SK-N-SH (cell line): ENCODE data around the gene ELAPOR1. TPM values are rescaled to one million over a fixed set of nuclear protein-coding genes. Genes with fewer than 3 reads are reported as not detected.

Experiments
- CTCF ChIA-PET: fragments of 300-600, 350-600 bp; formaldehyde crosslinking; extraction: SDS; loops from one replicate; lab custom pipeline; 2021; lab: Yijun Ruan, JAX
- POLR2A ChIA-PET: fragments of 350-600 bp; sonication (Branson Sonifier 250); formaldehyde crosslinking; extraction: SDS; loops from one replicate; lab custom pipeline; 2020; ENCODE audit warnings: antibody characterized with exemption, inconsistent platforms; lab: Yijun Ruan, JAX
- DNase-seq: peaks from one replicate; pipeline ENCODE4 v3.0.0; 2012
- H2AFZ ChIP-seq: fragments of 200-600 bp; sonication (generic); 2 replicates; pipeline ENCODE4 v1.8.1; 2016; ENCODE audit warnings: antibody characterized with exemption, mild to moderate bottlenecking, low read depth
- H3F3A ChIP-seq: fragments of 200-600 bp; sonication (generic); replicated peaks from 2 replicates; pipeline ENCODE3; 2016; ENCODE audit warnings: antibody characterized with exemption, mild to moderate bottlenecking; ENCODE audit not compliant: insufficient read depth
- H3K27ac ChIP-seq, 2 experiments: fragments of 200-500 bp in 1 of 2; fragments of 200-600 bp in 1 of 2; sonication (Bioruptor generic) in 1 of 2; sonication (generic), shearing (Covaris generic) in 1 of 2; 2 replicates each; pipeline versions ENCODE4 v1.5.1 to v1.6.1; 2014 to 2016; ENCODE audit warnings: low read depth in 2 of 2, inconsistent platforms in 1 of 2, low read length in 1 of 2, mild to moderate bottlenecking in 1 of 2, mixed read lengths in 1 of 2
- H3K27me3 ChIP-seq: fragments of 200-600 bp; sonication (generic), shearing (Covaris generic); 2 replicates; pipeline ENCODE4 v1.6.1; 2016; ENCODE audit warnings: mixed run types; ENCODE audit not compliant: insufficient read depth
- H3K36me3 ChIP-seq, 2 experiments: fragments of 200-500 bp in 1 of 2; fragments of 200-600 bp in 1 of 2; sonication (Bioruptor generic) in 1 of 2; sonication (generic) in 1 of 2; replicated peaks in 1 of 2; 2 replicates each; pipeline versions ENCODE3 to v1.5.1; 2014 to 2016; ENCODE audit warnings: low read length in 1 of 2, mild to moderate bottlenecking in 1 of 2; ENCODE audit not compliant: insufficient read depth in 2 of 2, control insufficient read depth in 1 of 2
- H3K4me1 ChIP-seq, 2 experiments: fragments of 200-500 bp in 1 of 2; fragments of 200-600 bp in 1 of 2; sonication (Bioruptor generic) in 1 of 2; sonication (generic), shearing (Covaris generic) in 1 of 2; 2 replicates each; pipeline versions ENCODE4 v1.5.1 to v1.6.1; 2014 to 2016; ENCODE audit warnings: low read depth in 1 of 2, low read length in 1 of 2, mixed run types in 1 of 2; ENCODE audit not compliant: insufficient read depth in 2 of 2, control insufficient read depth in 1 of 2
- H3K4me2 ChIP-seq: fragments of 200-600 bp; sonication (generic), shearing (Covaris generic); 2 replicates; pipeline ENCODE4 v1.6.1; 2017; ENCODE audit warnings: mixed run types
- H3K4me3 ChIP-seq, 2 experiments: fragments of 200-500 bp in 1 of 2; fragments of 200-600 bp in 1 of 2; sonication (Bioruptor generic) in 1 of 2; sonication (generic), shearing (Covaris generic) in 1 of 2; 2 replicates each; pipeline versions ENCODE4 v1.5.1 to v1.8.1; 2014 to 2016; ENCODE audit warnings: low read depth in 2 of 2, inconsistent platforms in 1 of 2, low read length in 1 of 2, mild to moderate bottlenecking in 1 of 2, mixed read lengths in 1 of 2, moderate library complexity in 1 of 2
- H3K79me2 ChIP-seq: fragments of 200-600 bp; sonication (generic); 2 replicates; pipeline ENCODE4 v1.8.1; 2017; ENCODE audit warnings: mild to moderate bottlenecking; ENCODE audit not compliant: insufficient read depth
- H3K9ac ChIP-seq: fragments of 200-600 bp; sonication (generic); 2 replicates; pipeline ENCODE4 v1.6.1; 2017; ENCODE audit warnings: mixed run types
- H3K9me2 ChIP-seq: fragments of 200-600 bp; sonication (generic); 2 replicates; pipeline ENCODE4 v1.6.1; 2017; ENCODE audit warnings: mixed run types
- H3K9me3 ChIP-seq: fragments of 200-600 bp; sonication (generic); 2 replicates; pipeline ENCODE4 v1.6.1; 2017; ENCODE audit warnings: mixed run types, mild to moderate bottlenecking, moderate library complexity
- H4K20me1 ChIP-seq: fragments of 200-600 bp; sonication (generic); 2 replicates; pipeline ENCODE4 v1.6.1; 2017; ENCODE audit warnings: mild to moderate bottlenecking, mixed run types; ENCODE audit not compliant: insufficient read depth
- CHD2 ChIP-seq: fragments of 150-350 bp; IDR thresholded peaks from 2 replicates; pipeline ENCODE4 v1.6.1; 2018; ENCODE audit warnings: low read length; ENCODE audit not compliant: partially characterized antibody
- ELF1 ChIP-seq: IDR thresholded peaks from 2 replicates; pipeline ENCODE4 v1.4.0; 2012
- EP300 ChIP-seq, 2 experiments: IDR thresholded peaks; 2 replicates each; pipeline versions ENCODE4 v1.4.0 to v1.6.1; 2012; ENCODE audit warnings: borderline replicate concordance in 1 of 2, low read depth in 1 of 2, low read length in 1 of 2
- EZH2phosphoT487 ChIP-seq: fragments of 200-600 bp; sonication (generic); IDR thresholded peaks from 2 replicates; pipeline ENCODE4 v1.6.1; 2017; ENCODE audit warnings: low read depth, mixed run types, mild to moderate bottlenecking, antibody characterized with exemption, moderate library complexity, borderline replicate concordance
- FOSL2 ChIP-seq: IDR thresholded peaks from 2 replicates; pipeline ENCODE4 v1.4.0; 2012; ENCODE audit warnings: low read depth, mild to moderate bottlenecking, moderate library complexity, borderline replicate concordance
- FOXM1 ChIP-seq: IDR thresholded peaks from 2 replicates; pipeline ENCODE4 v1.4.0; 2012; ENCODE audit warnings: low read depth, mild to moderate bottlenecking
- GATA2 ChIP-seq: sonication (generic); formaldehyde crosslinking; IDR thresholded peaks from 2 replicates; pipeline ENCODE4 v1.5.0; 2020; ENCODE audit warnings: mild to moderate bottlenecking, missing genetic modification reagents
- MXI1 ChIP-seq: IDR thresholded peaks from 2 replicates; pipeline ENCODE4 v1.6.1; 2012; ENCODE audit warnings: mild to moderate bottlenecking, low read depth, low read length, improper control_type of control experiment
- NFIC ChIP-seq: IDR thresholded peaks from 2 replicates; pipeline ENCODE4 v1.4.0; 2012; ENCODE audit warnings: borderline replicate concordance
- NRF1 ChIP-seq: IDR thresholded peaks from 2 replicates; pipeline ENCODE4 v1.6.1; 2012; ENCODE audit warnings: low read depth, mild to moderate bottlenecking, low read length
- POLR2AphosphoS5 ChIP-seq: IDR thresholded peaks from 2 replicates; pipeline ENCODE4 v1.6.1; 2012; ENCODE audit warnings: low read depth, low read length
- RAD21 ChIP-seq: IDR thresholded peaks from 2 replicates; pipeline ENCODE4 v1.6.1; 2012; ENCODE audit warnings: mild to moderate bottlenecking, low read length
- RCOR1 ChIP-seq: fragments of 150-350 bp; IDR thresholded peaks from 2 replicates; pipeline ENCODE4 v1.6.1; 2017; ENCODE audit warnings: antibody characterized with exemption, low read length
- RFX5 ChIP-seq: IDR thresholded peaks from 2 replicates; pipeline ENCODE4 v1.6.1; 2012; ENCODE audit warnings: mild to moderate bottlenecking, improper control_type of control experiment, low read length
- RXRA ChIP-seq: IDR thresholded peaks from 2 replicates; pipeline ENCODE4 v1.4.0; 2012; ENCODE audit warnings: low read depth, mild to moderate bottlenecking, borderline replicate concordance
- SIN3A ChIP-seq: IDR thresholded peaks from 2 replicates; pipeline ENCODE4 v1.6.1; 2012; ENCODE audit warnings: low read depth, mild to moderate bottlenecking, low read length, moderate library complexity, borderline replicate concordance
- TAF1 ChIP-seq: IDR thresholded peaks from 2 replicates; pipeline ENCODE4 v1.6.1; 2012; ENCODE audit warnings: low read depth, mild to moderate bottlenecking, low read length, moderate library complexity, borderline replicate concordance
- TEAD4 ChIP-seq: IDR thresholded peaks from 2 replicates; pipeline ENCODE4 v1.4.0; 2012; ENCODE audit warnings: mild to moderate bottlenecking, borderline replicate concordance; ENCODE audit not compliant: insufficient read depth
- WGBS: methylation state at CpG from one replicate; pipeline ENCODE4 v1.1.6; 2017; ENCODE audit warnings: low lambda C conversion rate; 5-methylcytosine and 5-hydroxymethylcytosine counted together
- polyA plus RNA-seq, 3 experiments: library from polyadenylated mRNA; depleted of rRNA; stranded (reverse); fragments of >200 nt; gene quantifications; 2 replicates each; pipeline ENCODE4 v1.2.3, GENCODE V29; 2012
- TF ChIP-seq, protein P1 (sequence below): fragments of 150-350 bp; IDR thresholded peaks from 2 replicates; pipeline ENCODE4 v1.6.1; 2016; ENCODE audit warnings: mild to moderate bottlenecking, low read depth, low read length
- TF ChIP-seq, protein P2 (sequence below): IDR thresholded peaks from 2 replicates; pipeline ENCODE4 v1.4.0; 2012; ENCODE audit warnings: low read depth
- TF ChIP-seq, protein P3 (sequence below): IDR thresholded peaks from 2 replicates; pipeline ENCODE4 v1.4.0; 2012; ENCODE audit warnings: low read depth, borderline replicate concordance
- TF ChIP-seq, protein P4 (sequence below): IDR thresholded peaks from 2 replicates; pipeline ENCODE4; 2012
- TF ChIP-seq, protein P5 (sequence below): fragments of 200-600 bp; sonication (generic); IDR thresholded peaks from 2 replicates; pipeline ENCODE4 v1.6.1; 2017; ENCODE audit warnings: antibody characterized with exemption, mild to moderate bottlenecking, moderate library complexity

ELAPOR1 gene
- polyA plus RNA-seq, 1 of the 3 experiments (the other 2 are of a cell fraction): 1.2 TPM

DNA sequence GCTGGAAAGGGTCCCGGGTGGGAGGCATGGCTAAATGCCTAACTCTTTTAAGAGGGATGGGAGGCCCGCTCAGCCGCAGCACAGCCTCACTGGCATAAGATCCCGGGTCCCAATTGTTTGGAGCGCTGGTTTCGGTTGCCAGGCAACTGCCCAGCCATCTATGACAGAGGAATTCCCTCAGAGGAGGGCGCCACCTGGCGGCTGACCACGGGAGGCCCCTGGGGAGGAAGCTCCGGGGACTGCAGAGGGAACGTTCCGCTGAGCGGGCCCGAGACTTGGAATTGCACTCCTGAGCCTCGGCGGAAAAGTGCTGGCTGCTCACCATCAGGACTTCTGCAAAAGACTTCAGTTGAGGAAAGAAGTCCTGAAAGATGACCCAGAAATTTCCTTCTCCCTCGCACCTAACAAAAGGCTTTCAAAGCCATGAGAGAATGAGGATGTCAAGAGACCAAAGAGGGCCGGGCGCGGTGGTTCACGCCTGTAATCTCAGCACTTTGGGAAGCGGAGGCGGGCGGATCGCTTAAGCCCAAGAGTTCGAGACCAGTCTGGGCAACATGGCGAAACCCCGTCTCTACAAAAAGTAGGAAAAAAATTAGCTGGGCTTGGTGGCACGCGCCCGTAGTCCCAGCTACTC lies 1.1 kb upstream of the ELAPOR1 start (continued):
- TF ChIP-seq, protein P1, sequence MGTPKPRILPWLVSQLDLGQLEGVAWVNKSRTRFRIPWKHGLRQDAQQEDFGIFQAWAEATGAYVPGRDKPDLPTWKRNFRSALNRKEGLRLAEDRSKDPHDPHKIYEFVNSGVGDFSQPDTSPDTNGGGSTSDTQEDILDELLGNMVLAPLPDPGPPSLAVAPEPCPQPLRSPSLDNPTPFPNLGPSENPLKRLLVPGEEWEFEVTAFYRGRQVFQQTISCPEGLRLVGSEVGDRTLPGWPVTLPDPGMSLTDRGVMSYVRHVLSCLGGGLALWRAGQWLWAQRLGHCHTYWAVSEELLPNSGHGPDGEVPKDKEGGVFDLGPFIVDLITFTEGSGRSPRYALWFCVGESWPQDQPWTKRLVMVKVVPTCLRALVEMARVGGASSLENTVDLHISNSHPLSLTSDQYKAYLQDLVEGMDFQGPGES: no peak
- 0 out of 2 replicates have a peak, but pooled peaks have one; percentile 7 for TF ChIP-seq NRF1
- TF ChIP-seq POLR2AphosphoS5: no peak
- TF ChIP-seq, protein P2, sequence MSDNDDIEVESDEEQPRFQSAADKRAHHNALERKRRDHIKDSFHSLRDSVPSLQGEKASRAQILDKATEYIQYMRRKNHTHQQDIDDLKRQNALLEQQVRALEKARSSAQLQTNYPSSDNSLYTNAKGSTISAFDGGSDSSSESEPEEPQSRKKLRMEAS: no peak
- no peak for TF ChIP-seq FOSL2
- peak; percentile 72; the same call in 1 of the 2 replicates for TF ChIP-seq MXI1
- TF ChIP-seq CHD2: peak; percentile 29
- no peak for TF ChIP-seq RFX5
- no peak for TF ChIP-seq RXRA
- TF ChIP-seq SIN3A: peak; percentile 86
- TF ChIP-seq GATA2 (CRISPR knock-in tag): no peak
- TF ChIP-seq, all 33 proteins: peak for 9

DNA sequence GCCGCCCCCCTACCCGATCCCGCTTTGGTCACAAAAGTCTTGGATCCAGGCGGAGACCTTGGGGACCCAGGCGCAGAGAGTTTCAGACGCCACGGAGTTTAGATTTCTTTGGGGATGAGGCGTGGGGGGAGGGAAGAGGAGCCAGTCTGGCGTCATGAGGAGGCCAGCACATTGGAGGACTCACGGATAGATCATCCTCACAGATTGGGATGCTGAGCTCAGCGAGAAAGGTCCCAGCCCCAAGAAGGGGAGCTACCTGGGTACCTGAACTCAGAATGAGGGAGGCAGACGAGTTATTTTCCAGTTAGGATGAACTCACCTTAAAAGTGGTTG lies 393 bp downstream of the ELAPOR1 start:
- ChIA-PET CTCF (interaction anchor here (0.7 to 2.7 kb wide), 8 partner anchors 9 to 418 kb away, joined by 3 to 11 read pairs (median 4); no protein-coding TSS in a partner anchor), POLR2A (interaction anchor here (0.6 to 1.4 kb wide), 3 partner anchors 13 to 39 kb away, joined by 3 to 8 read pairs (median 3); partner anchors contain the start of gene TAF13)
- H3K9me2 ChIP-seq: no peaks in the 10 kb centered on the region
- H3F3A ChIP-seq: no peaks in the 10 kb centered on the region
- H3K36me3 ChIP-seq: no peaks in the 10 kb centered on the region
- H4K20me1 ChIP-seq: no peaks in the 10 kb centered on the region
- H3K9ac ChIP-seq: no peak overlapping the region
- H3K4me3 ChIP-seq: peak overlapping the region; percentile 50 to 68
- peaks cover 4 to 13% of the 10 kb centered on the region in 2 experiments; a peak in 1 of 4 replicates for H3K4me1 ChIP-seq
- H3K9me3 ChIP-seq: no peaks in the 10 kb centered on the region
- peaks cover 16% of the 10 kb centered on the region for H3K27me3 ChIP-seq
- no peak overlapping the region for H3K27ac ChIP-seq
- DNase-seq: no peak
- peak overlapping the region; percentile 78 for H3K4me2 ChIP-seq
- peak overlapping the region; percentile 76 for H2AFZ ChIP-seq
- H3K79me2 ChIP-seq: no peaks in the 10 kb centered on the region
- TF ChIP-seq EZH2phosphoT487: no peak
- TF ChIP-seq RAD21: no peak
- TF ChIP-seq EP300 (IDR thresholded peaks at IDR 0.05; ENCODE audit: borderline replicate concordance in 1 of 2, low read depth in 1 of 2, low read length in 1 of 2): no peak
- no peak for TF ChIP-seq RXRA
- TF ChIP-seq FOXM1: no peak
- TF ChIP-seq, protein P3, sequence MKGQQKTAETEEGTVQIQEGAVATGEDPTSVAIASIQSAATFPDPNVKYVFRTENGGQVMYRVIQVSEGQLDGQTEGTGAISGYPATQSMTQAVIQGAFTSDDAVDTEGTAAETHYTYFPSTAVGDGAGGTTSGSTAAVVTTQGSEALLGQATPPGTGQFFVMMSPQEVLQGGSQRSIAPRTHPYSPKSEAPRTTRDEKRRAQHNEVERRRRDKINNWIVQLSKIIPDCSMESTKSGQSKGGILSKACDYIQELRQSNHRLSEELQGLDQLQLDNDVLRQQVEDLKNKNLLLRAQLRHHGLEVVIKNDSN: no peak
- no peak for TF ChIP-seq CHD2
- no peak for TF ChIP-seq FOSL2
- TF ChIP-seq TEAD4: no peak
- TF ChIP-seq GATA2 (CRISPR knock-in tag): no peak
- TF ChIP-seq, protein P4, sequence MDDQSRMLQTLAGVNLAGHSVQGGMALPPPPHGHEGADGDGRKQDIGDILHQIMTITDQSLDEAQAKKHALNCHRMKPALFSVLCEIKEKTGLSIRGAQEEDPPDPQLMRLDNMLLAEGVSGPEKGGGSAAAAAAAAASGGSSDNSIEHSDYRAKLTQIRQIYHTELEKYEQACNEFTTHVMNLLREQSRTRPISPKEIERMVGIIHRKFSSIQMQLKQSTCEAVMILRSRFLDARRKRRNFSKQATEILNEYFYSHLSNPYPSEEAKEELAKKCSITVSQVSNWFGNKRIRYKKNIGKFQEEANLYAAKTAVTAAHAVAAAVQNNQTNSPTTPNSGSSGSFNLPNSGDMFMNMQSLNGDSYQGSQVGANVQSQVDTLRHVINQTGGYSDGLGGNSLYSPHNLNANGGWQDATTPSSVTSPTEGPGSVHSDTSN: no peak
- TF ChIP-seq MXI1: no peak
- TF ChIP-seq TAF1: no peak
- no peak for TF ChIP-seq RCOR1
- TF ChIP-seq NFIC: no peak
- TF ChIP-seq, protein P5, sequence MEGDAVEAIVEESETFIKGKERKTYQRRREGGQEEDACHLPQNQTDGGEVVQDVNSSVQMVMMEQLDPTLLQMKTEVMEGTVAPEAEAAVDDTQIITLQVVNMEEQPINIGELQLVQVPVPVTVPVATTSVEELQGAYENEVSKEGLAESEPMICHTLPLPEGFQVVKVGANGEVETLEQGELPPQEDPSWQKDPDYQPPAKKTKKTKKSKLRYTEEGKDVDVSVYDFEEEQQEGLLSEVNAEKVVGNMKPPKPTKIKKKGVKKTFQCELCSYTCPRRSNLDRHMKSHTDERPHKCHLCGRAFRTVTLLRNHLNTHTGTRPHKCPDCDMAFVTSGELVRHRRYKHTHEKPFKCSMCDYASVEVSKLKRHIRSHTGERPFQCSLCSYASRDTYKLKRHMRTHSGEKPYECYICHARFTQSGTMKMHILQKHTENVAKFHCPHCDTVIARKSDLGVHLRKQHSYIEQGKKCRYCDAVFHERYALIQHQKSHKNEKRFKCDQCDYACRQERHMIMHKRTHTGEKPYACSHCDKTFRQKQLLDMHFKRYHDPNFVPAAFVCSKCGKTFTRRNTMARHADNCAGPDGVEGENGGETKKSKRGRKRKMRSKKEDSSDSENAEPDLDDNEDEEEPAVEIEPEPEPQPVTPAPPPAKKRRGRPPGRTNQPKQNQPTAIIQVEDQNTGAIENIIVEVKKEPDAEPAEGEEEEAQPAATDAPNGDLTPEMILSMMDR: no peak
- no peak for TF ChIP-seq ELF1
- no peak for TF ChIP-seq POLR2AphosphoS5
- TF ChIP-seq, protein P2: no peak
- TF ChIP-seq, protein P1: no peak
- 22% methylated on average over 12 of the region's 12 CpGs for WGBS
